ENCODE results near the gene COX20. TPM values are rescaled to one million over a fixed set of nuclear protein-coding genes. Genes with fewer than 3 reads are reported as not detected.

COX20 gene
- total and polyA plus RNA-seq, 2 of the 13 experiments (the other 11 are each of a cell fraction or from before 2014, with no cell fraction given) = 34.4 to 95.8 TPM

GRCh38 chr1:244788493-244789275, 46.8 kb upstream of the COX20 start:
- no peaks in the 10 kb centered on the region for H3K79me2 ChIP-seq (ENCODE audit: insufficient read depth, low read length)
- ChIA-PET CTCF (ENCODE audit: low intra/inter-chr PET ratio, low total read pairs) (no interaction called here), POLR2A (no interaction called here)
- ATAC-seq (no peak), FAIRE-seq (no peak), DNase-seq (ENCODE audit: low spot score) (no peak)
- H3K27me3 ChIP-seq (ENCODE audit: control insufficient read depth in 1 of 2, insufficient read depth in 2 of 2, low read length in 2 of 2) = peaks cover 0 to 17% of the 10 kb centered on the region in 2 experiments; a peak in 3 of 5 replicates
- intact Hi-C loops (cut with micrococcal nuclease; ENCODE audit: unreplicated experiment) = no loop called here
- H3K9ac ChIP-seq (ENCODE audit: insufficient read depth, low read depth, low read length) = no peak overlapping the region
- no TSS peak for BruUV-seq (replicated peaks)
- H4K20me1 ChIP-seq (ENCODE audit: insufficient read depth, low read length) = no peaks in the 10 kb centered on the region
- TF ChIP-seq SMAD1 (CRISPR knock-in tag; IDR thresholded peaks at IDR 0.05; ENCODE audit: borderline replicate concordance, low read depth) (no peak), ZNF788 (CRISPR knock-in tag; IDR thresholded peaks at IDR 0.05; ENCODE audit: borderline replicate concordance) (no peak), ZNF275 (CRISPR knock-in tag; IDR thresholded peaks at IDR 0.05; ENCODE audit: borderline replicate concordance) (no peak), ZNF790 (CRISPR knock-in tag; IDR thresholded peaks at IDR 0.05; ENCODE audit: borderline replicate concordance) (no peak), ISX (CRISPR knock-in tag; conservative IDR thresholded peaks at IDR 0.05) (no peak), ZSCAN20 (CRISPR knock-in tag; IDR thresholded peaks at IDR 0.05; ENCODE audit: borderline replicate concordance) (no peak)
- H3K27ac ChIP-seq (ENCODE audit: extremely low read length, insufficient read depth, low read length) = no peak overlapping the region
- no peak overlapping the region for H2AFZ ChIP-seq (ENCODE audit: low read length)
- WGBS (ENCODE audit: low lambda C conversion rate) = 62% methylated on average over 18 of the region's 23 CpGs
- H3K4me1 ChIP-seq (ENCODE audit: insufficient read depth, low read length) = no peaks in the 10 kb centered on the region
- H3K9me3 ChIP-seq (ENCODE audit: low read length) = no peaks in the 10 kb centered on the region
- H3K4me2 ChIP-seq (ENCODE audit: low read depth, low read length) = no peak overlapping the region
- no peaks in the 10 kb centered on the region for H3K36me3 ChIP-seq (replicated peaks in 1 of 2; ENCODE audit: control insufficient read depth in 1 of 2, insufficient read depth in 2 of 2, low read length in 2 of 2)
- in situ Hi-C loops (cut with HindIII; ENCODE audit: extremely low pct_ligation_motif_present, low pct_unique_long_range_greater_than_20kb) = no loop called here
- H3K4me3 ChIP-seq (replicated peaks in 1 of 3; ENCODE audit: insufficient read depth in 1 of 3, low read depth in 2 of 3, low read length in 3 of 3) = no peak overlapping the region; a peak in 1 of 6 replicates

- Histone ChIP-seq H3K27me3 (ENCODE audit: control insufficient read depth in 1 of 2, insufficient read depth in 2 of 2, low read length in 2 of 2) (peaks cover 0 to 17% of the 10 kb centered on the region in 2 experiments; a peak in 3 of 5 replicates), H3K4me3 (replicated peaks in 1 of 3; ENCODE audit: insufficient read depth in 1 of 3, low read depth in 2 of 3, low read length in 3 of 3) (no peak overlapping the region; a peak in 1 of 6 replicates), H3K9ac (ENCODE audit: insufficient read depth, low read depth, low read length) (no peak overlapping the region), H3K9me3 (ENCODE audit: low read length) (no peaks in the 10 kb centered on the region), H3K4me2 (ENCODE audit: low read depth, low read length) (no peak overlapping the region), H3K79me2 (ENCODE audit: insufficient read depth, low read length) (no peaks in the 10 kb centered on the region), H2AFZ (ENCODE audit: low read length) (no peak overlapping the region), H3K27ac (ENCODE audit: extremely low read length, insufficient read depth, low read length) (no peak overlapping the region), H3K36me3 (replicated peaks in 1 of 2; ENCODE audit: control insufficient read depth in 1 of 2, insufficient read depth in 2 of 2, low read length in 2 of 2) (no peaks in the 10 kb centered on the region), H4K20me1 (ENCODE audit: insufficient read depth, low read length) (no peaks in the 10 kb centered on the region), H3K4me1 (ENCODE audit: insufficient read depth, low read length) (peaks cover 5% of the 10 kb centered on the region; the same call in 1 of the 2 replicates)
- no TSS peak for BruUV-seq (replicated peaks)
- 56% methylated on average over 4 of the region's 4 CpGs for WGBS (ENCODE audit: low lambda C conversion rate)
- in situ Hi-C loops (cut with HindIII; ENCODE audit: extremely low pct_ligation_motif_present, low pct_unique_long_range_greater_than_20kb) (no loop called here), intact Hi-C loops (cut with micrococcal nuclease; ENCODE audit: unreplicated experiment) (no loop called here)
- CTCF ChIA-PET (ENCODE audit: low intra/inter-chr PET ratio, low total read pairs) = no interaction called here
- FAIRE-seq (no peak), DNase-seq (ENCODE audit: low spot score) (no peak), ATAC-seq (no peak; the same call in 2 of the 3 replicates)
- no peak for TF ChIP-seq EED (CRISPR knock-in tag; IDR thresholded peaks at IDR 0.05)
- TF ChIP-seq ZNF749 (CRISPR knock-in tag; IDR thresholded peaks at IDR 0.05; ENCODE audit: borderline replicate concordance) = no peak
- no peak for TF ChIP-seq ZNF775 (CRISPR knock-in tag; IDR thresholded peaks at IDR 0.05; ENCODE audit: borderline replicate concordance)
- POLR2A ChIA-PET = no interaction called here
Observed at GRCh38 chr1:244789276-244789580, 46.2 kb upstream of the COX20 start.

All from HepG2 (cell line).